Measurements from ENCODE around the gene NTRK3. TPM values are rescaled to one million over a fixed set of nuclear protein-coding genes. Genes with fewer than 3 reads are reported as not detected.

NTRK3 gene
- total RNA-seq, 5 donors from 2014 or later (not counting 1 experiment from before 2014, with no cell fraction given) = not detected

- no peak for ATAC-seq (replicated peaks in 1 of 4)
- H3K4me1 ChIP-seq (ENCODE audit: control insufficient read depth in 1 of 2, extremely low read depth in 1 of 2, insufficient read depth in 2 of 2, low read length in 2 of 2) = no peaks in the 10 kb centered on the region
- no peak overlapping the region for H3K4me3 ChIP-seq (ENCODE audit: control insufficient read depth in 1 of 2, extremely low read depth in 1 of 2, low read length in 1 of 2)
- peaks cover 0 to 15% of the 10 kb centered on the region in 2 experiments for H3K27me3 ChIP-seq (replicated peaks in 1 of 2; ENCODE audit: control insufficient read depth in 2 of 2, extremely low read depth in 1 of 2, insufficient read depth in 2 of 2, low read length in 1 of 2)
- Mint-ChIP-seq H3K4me1 (no peaks in the 10 kb centered on the region), H3K4me3 (no peak overlapping the region), H3K36me3 (no peaks in the 10 kb centered on the region), H3K27me3 (peaks cover 12 to 19% of the 10 kb centered on the region in 2 donors), H3K27ac (no peak overlapping the region), H3K9me3 (no peaks in the 10 kb centered on the region)
- ChIA-PET CTCF (interaction anchor here in 1 of 2 donors (0.8 to 1.2 kb wide), 2 partner anchors 29 to 30 kb away, joined by 3 to 4 read pairs; no protein-coding TSS in a partner anchor), POLR2A (interaction anchor here in 1 of 2 donors (0.6 kb wide), 1 partner anchor 28 kb away, joined by 3 read pairs; no protein-coding TSS in a partner anchor)
- H3K27ac ChIP-seq (ENCODE audit: low read length) = no peak overlapping the region
- H3K36me3 ChIP-seq (ENCODE audit: control insufficient read depth in 2 of 2, extremely low read depth in 1 of 2, insufficient read depth in 1 of 2, low read length in 1 of 2) = no peaks in the 10 kb centered on the region
- DNase-seq = no peak
- H3K9me3 ChIP-seq = no peaks in the 10 kb centered on the region
- WGBS (ENCODE audit: insufficient coverage) = no CpG with 5 or more reads among the region's 10 CpGs
These were observed 19.3 kb upstream of the NTRK3 start for GRCh38 chr15:88275804-88276203.

GRCh38 chr15:88274553-88275460 lies 18.3 kb upstream of the NTRK3 start:
- DNase-seq (peak in 31 of 35 experiments; percentile 3 to 56 (median 27)), ATAC-seq (replicated peaks in 1 of 4) (peak in 2 of 4 experiments; percentile 35 to 47)
- no peak overlapping the region for H3K27ac Mint-ChIP-seq
- H3K36me3 Mint-ChIP-seq = no peaks in the 10 kb centered on the region
- WGBS (ENCODE audit: insufficient coverage) = 30% methylated on average over 7 of the region's 11 CpGs
- Histone ChIP-seq H3K9me3 (no peaks in the 10 kb centered on the region), H3K4me1 (ENCODE audit: control insufficient read depth in 1 of 2, extremely low read depth in 1 of 2, insufficient read depth in 2 of 2, low read length in 2 of 2) (no peaks in the 10 kb centered on the region), H3K36me3 (ENCODE audit: control insufficient read depth in 2 of 2, extremely low read depth in 1 of 2, insufficient read depth in 1 of 2, low read length in 1 of 2) (no peaks in the 10 kb centered on the region), H3K27me3 (replicated peaks in 1 of 2; ENCODE audit: control insufficient read depth in 2 of 2, extremely low read depth in 1 of 2, insufficient read depth in 2 of 2, low read length in 1 of 2) (peaks cover 0 to 22% of the 10 kb centered on the region in 2 experiments), H3K4me3 (ENCODE audit: control insufficient read depth in 1 of 2, extremely low read depth in 1 of 2, low read length in 1 of 2) (no peak overlapping the region), H3K27ac (ENCODE audit: low read length) (no peak overlapping the region)
- H3K4me1 Mint-ChIP-seq = no peaks in the 10 kb centered on the region
- POLR2A ChIA-PET = interaction anchor here in 1 of 2 donors (0.6 kb wide), 1 partner anchor 27 kb away, joined by 3 read pairs; no protein-coding TSS in a partner anchor
- CTCF ChIA-PET = interaction anchor here in 1 of 2 donors (1.2 kb wide), 1 partner anchor 29 kb away, joined by 3 read pairs; no protein-coding TSS in a partner anchor
- H3K9me3 Mint-ChIP-seq = no peaks in the 10 kb centered on the region
- peaks cover 10 to 12% of the 10 kb centered on the region in 2 donors for H3K27me3 Mint-ChIP-seq
- no peak overlapping the region for H3K4me3 Mint-ChIP-seq

GRCh38 chr15:88272421-88272820 lies 15.9 kb upstream of the NTRK3 start:
- Mint-ChIP-seq H3K4me1 (no peaks in the 10 kb centered on the region), H3K36me3 (no peaks in the 10 kb centered on the region), H3K27me3 (peaks cover 7 to 17% of the 10 kb centered on the region in 2 donors), H3K27ac (no peak overlapping the region), H3K4me3 (no peak overlapping the region), H3K9me3 (no peaks in the 10 kb centered on the region)
- Histone ChIP-seq H3K4me3 (ENCODE audit: control insufficient read depth in 1 of 2, extremely low read depth in 1 of 2, low read length in 1 of 2) (no peak overlapping the region), H3K9me3 (no peaks in the 10 kb centered on the region), H3K4me1 (ENCODE audit: control insufficient read depth in 1 of 2, extremely low read depth in 1 of 2, insufficient read depth in 2 of 2, low read length in 2 of 2) (no peaks in the 10 kb centered on the region), H3K36me3 (ENCODE audit: control insufficient read depth in 2 of 2, extremely low read depth in 1 of 2, insufficient read depth in 1 of 2, low read length in 1 of 2) (no peaks in the 10 kb centered on the region), H3K27ac (ENCODE audit: low read length) (no peak overlapping the region), H3K27me3 (replicated peaks in 1 of 2; ENCODE audit: control insufficient read depth in 2 of 2, extremely low read depth in 1 of 2, insufficient read depth in 2 of 2, low read length in 1 of 2) (peaks cover 0 to 26% of the 10 kb centered on the region in 2 experiments)
- ATAC-seq (replicated peaks in 1 of 4) (no peak), DNase-seq (no peak)
- ChIA-PET POLR2A (no interaction called here), CTCF (no interaction called here)
- WGBS (ENCODE audit: insufficient coverage) = 33% methylated on average over 1 of the region's 2 CpGs

- Histone ChIP-seq H3K27me3 (replicated peaks in 1 of 2; ENCODE audit: control insufficient read depth in 2 of 2, extremely low read depth in 1 of 2, insufficient read depth in 2 of 2, low read length in 1 of 2) (peaks cover 0 to 22% of the 10 kb centered on the region in 2 experiments), H3K4me1 (ENCODE audit: control insufficient read depth in 1 of 2, extremely low read depth in 1 of 2, insufficient read depth in 2 of 2, low read length in 2 of 2) (no peaks in the 10 kb centered on the region), H3K36me3 (ENCODE audit: control insufficient read depth in 2 of 2, extremely low read depth in 1 of 2, insufficient read depth in 1 of 2, low read length in 1 of 2) (no peaks in the 10 kb centered on the region), H3K4me3 (ENCODE audit: control insufficient read depth in 1 of 2, extremely low read depth in 1 of 2, low read length in 1 of 2) (no peak overlapping the region), H3K9me3 (no peaks in the 10 kb centered on the region), H3K27ac (ENCODE audit: low read length) (no peak overlapping the region)
- no peaks in the 10 kb centered on the region for H3K36me3 Mint-ChIP-seq
- 57% methylated on average over 3 of the region's 4 CpGs for WGBS (ENCODE audit: insufficient coverage)
- peaks cover 16 to 31% of the 10 kb centered on the region in 2 donors for H3K27me3 Mint-ChIP-seq
- no peak for DNase-seq
- CTCF ChIA-PET = no interaction called here
- ATAC-seq (replicated peaks in 1 of 4) = no peak
- no peak overlapping the region for H3K4me3 Mint-ChIP-seq
- no peaks in the 10 kb centered on the region for H3K4me1 Mint-ChIP-seq
- POLR2A ChIA-PET = no interaction called here
- no peaks in the 10 kb centered on the region for H3K9me3 Mint-ChIP-seq
- H3K27ac Mint-ChIP-seq = no peak overlapping the region
These were observed 13.0 kb upstream of the NTRK3 start for GRCh38 chr15:88269356-88270062.

GRCh38 chr15:88267720-88268119 lies 11.2 kb upstream of the NTRK3 start:
- peaks cover 28 to 40% of the 10 kb centered on the region in 2 donors for H3K27me3 Mint-ChIP-seq
- no peak for ATAC-seq (replicated peaks in 1 of 4)
- no peaks in the 10 kb centered on the region for H3K9me3 Mint-ChIP-seq
- Histone ChIP-seq H3K36me3 (ENCODE audit: control insufficient read depth in 2 of 2, extremely low read depth in 1 of 2, insufficient read depth in 1 of 2, low read length in 1 of 2) (no peaks in the 10 kb centered on the region), H3K4me1 (ENCODE audit: control insufficient read depth in 1 of 2, extremely low read depth in 1 of 2, insufficient read depth in 2 of 2, low read length in 2 of 2) (no peaks in the 10 kb centered on the region), H3K27ac (ENCODE audit: low read length) (no peak overlapping the region), H3K4me3 (ENCODE audit: control insufficient read depth in 1 of 2, extremely low read depth in 1 of 2, low read length in 1 of 2) (no peak overlapping the region), H3K27me3 (replicated peaks in 1 of 2; ENCODE audit: control insufficient read depth in 2 of 2, extremely low read depth in 1 of 2, insufficient read depth in 2 of 2, low read length in 1 of 2) (peaks cover 0 to 23% of the 10 kb centered on the region in 2 experiments), H3K9me3 (no peaks in the 10 kb centered on the region)
- 81% methylated on average over 3 of the region's 5 CpGs for WGBS (ENCODE audit: insufficient coverage)
- H3K4me1 Mint-ChIP-seq = no peaks in the 10 kb centered on the region
- H3K36me3 Mint-ChIP-seq = no peaks in the 10 kb centered on the region
- H3K27ac Mint-ChIP-seq = no peak overlapping the region
- ChIA-PET POLR2A (no interaction called here), CTCF (interaction anchor here in 1 of 2 donors (0.6 kb wide), 1 partner anchor 28 kb away, joined by 3 read pairs; no protein-coding TSS in a partner anchor)
- no peak overlapping the region for H3K4me3 Mint-ChIP-seq
- DNase-seq = no peak

- ChIA-PET CTCF (no interaction called here), POLR2A (no interaction called here)
- Mint-ChIP-seq H3K4me3 (no peak overlapping the region), H3K27me3 (peaks cover 39 to 54% of the 10 kb centered on the region in 2 donors), H3K27ac (no peak overlapping the region), H3K9me3 (no peaks in the 10 kb centered on the region), H3K4me1 (no peaks in the 10 kb centered on the region), H3K36me3 (no peaks in the 10 kb centered on the region)
- no peaks in the 10 kb centered on the region for H3K9me3 ChIP-seq
- ATAC-seq (replicated peaks in 1 of 4) (no peak), DNase-seq (no peak)
- H3K36me3 ChIP-seq (ENCODE audit: control insufficient read depth in 2 of 2, extremely low read depth in 1 of 2, insufficient read depth in 1 of 2, low read length in 1 of 2) = no peaks in the 10 kb centered on the region
- H3K27ac ChIP-seq (ENCODE audit: low read length) = no peak overlapping the region
- H3K4me3 ChIP-seq (ENCODE audit: control insufficient read depth in 1 of 2, extremely low read depth in 1 of 2, low read length in 1 of 2) = no peak overlapping the region
- WGBS (ENCODE audit: insufficient coverage) = 78% methylated on average over 9 of the region's 10 CpGs
- H3K4me1 ChIP-seq (ENCODE audit: control insufficient read depth in 1 of 2, extremely low read depth in 1 of 2, insufficient read depth in 2 of 2, low read length in 2 of 2) = no peaks in the 10 kb centered on the region
- peaks cover 0 to 38% of the 10 kb centered on the region in 2 experiments for H3K27me3 ChIP-seq (replicated peaks in 1 of 2; ENCODE audit: control insufficient read depth in 2 of 2, extremely low read depth in 1 of 2, insufficient read depth in 2 of 2, low read length in 1 of 2)
These were observed 9.6 kb upstream of the NTRK3 start for GRCh38 chr15:88266170-88266569.
